Adrenal gland (tissue), 12 donors: ENCODE results near the gene FNBP1. TPM values are rescaled to one million over a fixed set of nuclear protein-coding genes. Genes with fewer than 3 reads are reported as not detected.
A peak's percentile ranks its signal among the peaks of the same experiment; 100 is the strongest.
"Not testable (repeated sequence)": the region's sequence is repeated elsewhere in the genome, so short reads cannot be mapped to it uniquely, and the experiment has no call there.

Experiments
- DNase-seq, 7 donors: peaks; one replicate each; pipeline ENCODE4 v3.0.0-alpha.2; 2019 to 2020
- H3K27ac ChIP-seq, 5 donors: fragments of 200-600 bp; sonication (generic) in 4 of 5; 1 replicate in 3 of 5; 2 replicates in 2 of 5; pipeline versions ENCODE4 v1.5.1 to v1.8.0; 2016 to 2020; ENCODE audit warnings: mild to moderate bottlenecking in 1 of 5
- H3K27me3 ChIP-seq: fragments of 200-600 bp; 2 replicates; pipeline ENCODE4 v1.8.0; 2021
- H3K36me3 ChIP-seq, 2 donors: fragments of 200-600 bp; replicated peaks in 1 of 2; 1 replicate in 1 of 2; 2 replicates in 1 of 2; pipeline versions ENCODE4 v1.5.1 to v1.8.0; 2018 to 2022
- H3K4me1 ChIP-seq, 2 donors: fragments of 200-600 bp; replicated peaks in 1 of 2; 1 replicate in 1 of 2; 2 replicates in 1 of 2; pipeline versions ENCODE4 v1.5.1 to v1.8.0; 2018 to 2021
- H3K4me3 ChIP-seq, 4 donors: fragments of 200-600 bp; sonication (generic) in 3 of 4; one replicate each; pipeline ENCODE4 v1.5.1; 2016 to 2018
- H3K9me3 ChIP-seq, 3 donors: fragments of 200-600 bp; sonication (generic) in 1 of 3; replicated peaks in 1 of 3; 1 replicate in 2 of 3; 2 replicates in 1 of 3; pipeline versions ENCODE4 v1.5.1 to v1.8.0; 2016 to 2021
- POLR2A ChIP-seq, 2 donors: fragments of 450-650 bp; IDR thresholded peaks; one replicate each; pipeline ENCODE4 v1.6.1; 2017; ENCODE audit warnings: antibody characterized with exemption in 2 of 2, mild to moderate bottlenecking in 2 of 2, moderate library complexity in 1 of 2
- WGBS, 4 donors: extraction: QIAGEN DNeasy Blood & Tissue Kit in 2 of 4; methylation state at CpG; one replicate each; pipeline versions ENCODE4 v1.1.5 to v1.1.7; 2013 to 2017; 5-methylcytosine and 5-hydroxymethylcytosine counted together
- intact Hi-C, 2 donors: fragments of 100-400 bp; cut with DNase I; formaldehyde crosslinking; loops; one replicate each; pipeline versions ENCODE4 v1.14.1 to v1.15.0; 2022 to 2023
- polyA plus RNA-seq, 3 donors: library from polyadenylated mRNA; stranded (reverse); fragments of 200-250 nt in 2 of 3; fragments of 350-450 nt in 1 of 3; fragmentation: Illumina TruSeq in 1 of 3; extraction: RNeasy Lipid Tissue Mini Kit (QIAGEN cat#74804) in 1 of 3; gene quantifications; one replicate each; pipeline ENCODE4 v1.2.3, GENCODE V29; 2013 to 2014
- total RNA-seq, 9 donors: library from RNA; depleted of rRNA in 4 of 9; stranded (reverse); fragments of >200 nt in 4 of 9; fragments of 120-200 nt in 1 of 9; fragmentation: NEBNext Ultra II Directional in 1 of 9; extraction: Animal tissue kit (Norgen Biotek cat#: 25700) in 1 of 9; gene quantifications; one replicate each; pipeline versions ENCODE4 v1.1.0 to v1.2.4, GENCODE V29; 2013 to 2023
- TF ChIP-seq, protein P1 (sequence below), 6 experiments: fragments of 450-650 bp in 4 of 6; fragments of 200-600 bp in 2 of 6; sonication (generic) in 1 of 6; IDR thresholded peaks; 1 replicate in 5 of 6; 2 replicates in 1 of 6; pipeline versions ENCODE4 v1.5.1 to v1.8.0; 2016 to 2021; ENCODE audit warnings: antibody characterized with exemption in 6 of 6, mild to moderate bottlenecking in 2 of 6, moderate library complexity in 1 of 6
- donor health status: healthy with polysubstance abuse.
- donor health status: Bipolar disorder and iron deficiency.
- donor health status: DM: yes; HTN: yes; CAD: no.
- donor health status: DM: no; HTN: no; CAD: no.
- donor health status: DM: no; HTN: no; CAD: no.
- donor health status: DM: yes; HTN: yes; CAD: no.

Gene FNBP1
- total and polyA plus RNA-seq, 12 donors: 15.3 to 40.4 (median 24.0) TPM

GRCh38 chr9:130017076-130017475 lies 25.9 kb downstream of the FNBP1 start:
- TF ChIP-seq, protein P1, sequence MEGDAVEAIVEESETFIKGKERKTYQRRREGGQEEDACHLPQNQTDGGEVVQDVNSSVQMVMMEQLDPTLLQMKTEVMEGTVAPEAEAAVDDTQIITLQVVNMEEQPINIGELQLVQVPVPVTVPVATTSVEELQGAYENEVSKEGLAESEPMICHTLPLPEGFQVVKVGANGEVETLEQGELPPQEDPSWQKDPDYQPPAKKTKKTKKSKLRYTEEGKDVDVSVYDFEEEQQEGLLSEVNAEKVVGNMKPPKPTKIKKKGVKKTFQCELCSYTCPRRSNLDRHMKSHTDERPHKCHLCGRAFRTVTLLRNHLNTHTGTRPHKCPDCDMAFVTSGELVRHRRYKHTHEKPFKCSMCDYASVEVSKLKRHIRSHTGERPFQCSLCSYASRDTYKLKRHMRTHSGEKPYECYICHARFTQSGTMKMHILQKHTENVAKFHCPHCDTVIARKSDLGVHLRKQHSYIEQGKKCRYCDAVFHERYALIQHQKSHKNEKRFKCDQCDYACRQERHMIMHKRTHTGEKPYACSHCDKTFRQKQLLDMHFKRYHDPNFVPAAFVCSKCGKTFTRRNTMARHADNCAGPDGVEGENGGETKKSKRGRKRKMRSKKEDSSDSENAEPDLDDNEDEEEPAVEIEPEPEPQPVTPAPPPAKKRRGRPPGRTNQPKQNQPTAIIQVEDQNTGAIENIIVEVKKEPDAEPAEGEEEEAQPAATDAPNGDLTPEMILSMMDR (IDR thresholded peaks at IDR 0.05): no peak
- no peak for TF ChIP-seq POLR2A (IDR thresholded peaks at IDR 0.05)
- 69 to 81% (median 78%) methylated on average over 2 of the region's 2 CpGs for WGBS, 4 donors
- peaks cover 0 to 14% of the 10 kb centered on the region in 2 donors for H3K4me1 ChIP-seq
- no peak for DNase-seq
- intact Hi-C loops: no loop called here
- H3K36me3 ChIP-seq: no peaks in the 10 kb centered on the region
- H3K4me3 ChIP-seq: no peak overlapping the region
- no peaks in the 10 kb centered on the region for H3K27me3 ChIP-seq
- H3K9me3 ChIP-seq: no peaks in the 10 kb centered on the region
- H3K27ac ChIP-seq: no peak overlapping the region

- intact Hi-C loops: no loop called here
- TF ChIP-seq, protein P1 (IDR thresholded peaks at IDR 0.05): no peak
- TF ChIP-seq POLR2A (IDR thresholded peaks at IDR 0.05): no peak
- peak in 1 of 7 donors; percentile 6 for DNase-seq
- no peak overlapping the region for H3K27ac ChIP-seq
- H3K4me1 ChIP-seq: peaks cover 0 to under 1% of the 10 kb centered on the region in 2 donors
- WGBS, 4 donors: 94 to 99% (median 94%) methylated on average over 5 of the region's 5 CpGs
- H3K4me3 ChIP-seq: no peak overlapping the region
- H3K9me3 ChIP-seq: no peaks in the 10 kb centered on the region
- no peaks in the 10 kb centered on the region for H3K36me3 ChIP-seq
- H3K27me3 ChIP-seq: no peaks in the 10 kb centered on the region
These were observed 27.5 kb downstream of the FNBP1 start for GRCh38 chr9:130015353-130016019.

GRCh38 chr9:130013326-130013725 lies 29.7 kb downstream of the FNBP1 start:
- no peaks in the 10 kb centered on the region for H3K36me3 ChIP-seq
- no peak overlapping the region for H3K27ac ChIP-seq
- peak in 1 of 7 donors; percentile 7 for DNase-seq
- 81 to 86% (median 84%) methylated on average over 2 of the region's 2 CpGs for WGBS, 4 donors
- intact Hi-C loops: no loop called here
- TF ChIP-seq POLR2A (IDR thresholded peaks at IDR 0.05): no peak
- TF ChIP-seq, protein P1 (IDR thresholded peaks at IDR 0.05): no peak
- H3K4me3 ChIP-seq: no peak overlapping the region
- no peaks in the 10 kb centered on the region for H3K4me1 ChIP-seq
- H3K27me3 ChIP-seq: no peaks in the 10 kb centered on the region
- H3K9me3 ChIP-seq: no peaks in the 10 kb centered on the region

DNA sequence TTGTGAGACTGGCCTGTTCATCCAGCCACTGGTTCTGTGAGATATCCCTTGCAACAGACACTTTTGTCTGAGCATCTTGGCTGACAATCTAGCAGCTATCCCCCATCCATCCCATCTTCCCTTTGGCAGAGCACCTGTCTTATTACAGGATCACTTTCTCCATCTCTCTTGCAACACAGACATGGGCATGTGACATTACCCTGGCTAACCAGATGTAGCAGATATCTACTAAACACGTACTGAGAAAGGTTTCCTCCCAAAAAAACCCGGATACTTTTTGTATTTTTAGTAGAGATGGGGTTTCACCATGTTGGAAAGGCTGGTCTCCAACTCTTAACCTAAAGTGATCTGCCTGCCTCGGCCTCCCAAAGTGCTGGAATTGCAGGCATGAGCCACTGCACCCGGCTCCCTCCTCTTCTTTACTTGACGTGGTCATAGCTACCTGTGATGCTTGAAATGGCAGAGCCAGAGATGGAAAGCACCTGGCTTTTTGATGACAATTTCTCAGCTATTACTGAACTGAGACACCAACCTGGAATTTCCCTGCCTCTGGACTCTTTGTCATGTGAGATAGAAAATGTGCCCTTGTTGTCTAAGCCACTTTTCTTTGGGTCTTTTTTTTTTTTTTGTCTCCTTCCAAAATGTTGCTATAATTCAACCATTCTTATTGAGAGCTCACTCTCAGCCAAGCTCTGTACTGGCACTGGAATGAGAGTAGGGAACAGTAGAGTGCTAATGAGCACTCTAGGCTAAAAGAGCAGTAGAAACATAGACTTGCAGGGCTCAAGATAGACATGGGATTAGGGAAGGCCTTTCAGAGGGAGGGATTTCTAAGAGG lies 32.6 kb downstream of the FNBP1 start:
- DNase-seq: peak in 1 of 7 donors; percentile 29
- intact Hi-C loops: no loop called here
- Histone ChIP-seq H3K4me1 (no peaks in the 10 kb centered on the region), H3K27ac (no peak overlapping the region), H3K27me3 (no peaks in the 10 kb centered on the region), H3K36me3 (no peaks in the 10 kb centered on the region), H3K9me3 (no peaks in the 10 kb centered on the region), H3K4me3 (no peak overlapping the region)
- 86 to 90% (median 88%) methylated on average over 5 of the region's 5 CpGs for WGBS, 4 donors
- TF ChIP-seq, protein P1 (IDR thresholded peaks at IDR 0.05): no peak
- TF ChIP-seq POLR2A (IDR thresholded peaks at IDR 0.05): no peak

GRCh38 chr9:130009546-130009945 lies 33.4 kb downstream of the FNBP1 start:
- peak in 1 of 7 donors; percentile 21 for DNase-seq
- H3K4me1 ChIP-seq, H3K4me3 ChIP-seq, H3K9me3 ChIP-seq, intact Hi-C loops, H3K27ac ChIP-seq, H3K36me3 ChIP-seq, H3K27me3 ChIP-seq: not testable (repeated sequence)
- 92 to 99% (median 93%) methylated on average over 10 of the region's 10 CpGs for WGBS, 4 donors
